UCSD-AML1 (cell line): ENCODE data around the gene ZNF652.
"Not testable (repeated sequence)": the region's sequence is repeated elsewhere in the genome, so short reads cannot be mapped to it uniquely, and the experiment has no call there.

Source experiments
- DNase-seq: peaks from one replicate; lab custom pipeline; 2025; ENCODE audit not compliant: unreplicated experiment; lab: John Stamatoyannopoulos, UW

The ZNF652 gene

GRCh38 chr17:49269356-49269755, 92.7 kb downstream of the ZNF652 start:
- no peak for DNase-seq

- no peak for DNase-seq
Observed at GRCh38 chr17:49267912-49268311, 94.1 kb downstream of the ZNF652 start.

GRCh38 chr17:49266233-49266632, 95.8 kb downstream of the ZNF652 start:
- DNase-seq: no peak

- DNase-seq: not testable (repeated sequence)
Observed at GRCh38 chr17:49261540-49261939, 100.5 kb downstream of the ZNF652 start.

GRCh38 chr17:49260817-49261291, 101.2 kb downstream of the ZNF652 start:
- no peak for DNase-seq

GRCh38 chr17:49260011-49260816, 101.8 kb downstream of the ZNF652 start:
- DNase-seq: peak; percentile 75

GRCh38 chr17:49259663-49260010, 102.4 kb downstream of the ZNF652 start:
- DNase-seq: peak; percentile 64

- peak; percentile 18 for DNase-seq
Observed at GRCh38 chr17:49258394-49258793, 103.7 kb downstream of the ZNF652 start.

- no peak for DNase-seq
Observed at GRCh38 chr17:49255125-49255524, 106.9 kb downstream of the ZNF652 start.

GRCh38 chr17:49254066-49254465, 108.0 kb downstream of the ZNF652 start:
- DNase-seq: no peak

GRCh38 chr17:49252148-49252695, 109.8 kb downstream of the ZNF652 start:
- peak; percentile 23 for DNase-seq

GRCh38 chr17:49249890-49250522, 112.0 kb downstream of the ZNF652 start:
- DNase-seq: no peak

- no peak for DNase-seq
Observed at GRCh38 chr17:49249292-49249794, 112.7 kb downstream of the ZNF652 start.

GRCh38 chr17:49247944-49248343, 114.1 kb downstream of the ZNF652 start:
- no peak for DNase-seq

GRCh38 chr17:49244839-49245238, 117.2 kb downstream of the ZNF652 start:
- DNase-seq: no peak
